ENCODE results near the gene RMDN2.

- TF ChIP-seq EHMT2 (IDR thresholded peaks at IDR 0.05; ENCODE audit: low read depth) (no peak), CTCF (IDR thresholded peaks at IDR 0.05) (no peak)
- TF ChIP-seq, protein P1, sequence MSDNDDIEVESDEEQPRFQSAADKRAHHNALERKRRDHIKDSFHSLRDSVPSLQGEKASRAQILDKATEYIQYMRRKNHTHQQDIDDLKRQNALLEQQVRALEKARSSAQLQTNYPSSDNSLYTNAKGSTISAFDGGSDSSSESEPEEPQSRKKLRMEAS (IDR thresholded peaks at IDR 0.05), result no peak
Observed at GRCh38 chr2:37898448-37898847, 26.6 kb upstream of the RMDN2 start.
